H1 (cell line): ENCODE data around the gene MALSU1. TPM values are rescaled to one million over a fixed set of nuclear protein-coding genes. Genes with fewer than 3 reads are reported as not detected.

Experiments
- CTCF ChIA-PET: fragments of 300-600 bp; sonication (Branson Sonifier 250); formaldehyde crosslinking; loops from one replicate; lab custom pipeline; 2021; ENCODE audit not compliant: partially characterized antibody; lab: Charles Lee
- POLR2A ChIA-PET: fragments of 300-600 bp; sonication (Branson Sonifier 250); formaldehyde crosslinking; loops from one replicate; lab custom pipeline; 2021; ENCODE audit warnings: inconsistent platforms; ENCODE audit not compliant: partially characterized antibody; lab: Charles Lee
- DNase-seq, 2 experiments: peaks; one replicate each; pipeline versions ENCODE4 v3.0.0 to v3.0.0-alpha.2; 2010 to 2022; ENCODE audit warnings: low spot score in 2 of 2, low read depth in 1 of 2, mixed read lengths in 1 of 2
- FAIRE-seq: peaks from 2 replicates; lab custom pipeline; 2011; peaks lifted over from hg19 to GRCh38; lab: Jason Lieb, UNC
- H2AFZ ChIP-seq: 2 replicates; pipeline ENCODE4 v1.8.1; 2012; ENCODE audit warnings: low read length, inconsistent platforms
- H2AK5ac ChIP-seq: 2 replicates; pipeline ENCODE4 v1.6.1; 2013; ENCODE audit warnings: low read depth, low read length
- H2BK120ac ChIP-seq: replicated peaks from 2 replicates; pipeline ENCODE3; 2013; ENCODE audit warnings: low read depth, low read length, inconsistent platforms
- H2BK12ac ChIP-seq: 2 replicates; pipeline ENCODE4 v1.6.1; 2013; ENCODE audit warnings: low read depth, low read length
- H2BK15ac ChIP-seq: 2 replicates; pipeline ENCODE4 v1.6.1; 2013; ENCODE audit warnings: low read length
- H2BK20ac ChIP-seq: 2 replicates; pipeline ENCODE4 v1.6.1; 2013; ENCODE audit warnings: low read length
- H2BK5ac ChIP-seq: 2 replicates; pipeline ENCODE4 v1.6.1; 2013; ENCODE audit warnings: low read depth, low read length
- H3K14ac ChIP-seq: 2 replicates; pipeline ENCODE4 v1.6.1; 2013; ENCODE audit warnings: inconsistent platforms; ENCODE audit not compliant: insufficient read length
- H3K18ac ChIP-seq: 2 replicates; pipeline ENCODE4 v1.6.1; 2013; ENCODE audit warnings: low read length; ENCODE audit errors: extremely low read depth
- H3K23ac ChIP-seq: 2 replicates; pipeline ENCODE4 v1.6.1; 2013; ENCODE audit warnings: inconsistent platforms; ENCODE audit not compliant: insufficient read length
- H3K23me2 ChIP-seq: 2 replicates; pipeline ENCODE4 v1.6.1; 2013; ENCODE audit warnings: low read depth, low read length
- H3K27ac ChIP-seq: 2 replicates; pipeline ENCODE4 v1.6.1; 2011; ENCODE audit warnings: low read depth, low read length, inconsistent platforms
- H3K27me3 ChIP-seq, 4 experiments: replicated peaks in 1 of 4; 1 replicate in 1 of 4; 2 replicates in 3 of 4; pipeline versions ENCODE4 v1.6.1 to v1.8.1; 2011 to 2013; ENCODE audit warnings: low read length in 3 of 4, mild to moderate bottlenecking in 3 of 4, inconsistent platforms in 2 of 4, mixed read lengths in 2 of 4, moderate library complexity in 1 of 4; ENCODE audit not compliant: control insufficient read depth in 3 of 4, insufficient read depth in 3 of 4; ENCODE audit errors: extremely low read depth in 1 of 4
- H3K36me3 ChIP-seq, 4 experiments: 2 replicates each; pipeline versions ENCODE4 v1.6.1 to v1.8.1; 2011 to 2013; ENCODE audit warnings: mild to moderate bottlenecking in 4 of 4, low read length in 3 of 4, moderate library complexity in 2 of 4, control low read depth in 1 of 4, inconsistent platforms in 1 of 4; ENCODE audit not compliant: insufficient read depth in 4 of 4, control insufficient read depth in 2 of 4
- H3K4ac ChIP-seq: replicated peaks from 2 replicates; pipeline ENCODE3; 2013; ENCODE audit warnings: low read length, low read depth, mixed read lengths, inconsistent platforms; ENCODE audit not compliant: insufficient read length
- H3K4me1 ChIP-seq, 4 experiments: replicated peaks in 1 of 4; 1 replicate in 1 of 4; 2 replicates in 3 of 4; pipeline versions ENCODE4 v1.6.1 to v1.8.1; 2011 to 2013; ENCODE audit warnings: low read length in 3 of 4, inconsistent platforms in 2 of 4, mixed read lengths in 1 of 4; ENCODE audit not compliant: insufficient read depth in 4 of 4, control insufficient read depth in 3 of 4
- H3K4me2 ChIP-seq, 2 experiments: 2 replicates each; pipeline versions ENCODE4 v1.6.1 to v1.8.1; 2011 to 2013; ENCODE audit warnings: low read depth in 2 of 2, low read length in 2 of 2, control low read depth in 1 of 2, inconsistent platforms in 1 of 2, mild to moderate bottlenecking in 1 of 2; ENCODE audit not compliant: insufficient read depth in 1 of 2
- H3K4me3 ChIP-seq, 4 experiments: fragments of 200-600, 300-600 bp in 1 of 4; sonication (generic), shearing (Covaris generic), sonication (Bioruptor Twin) in 1 of 4; 2 replicates each; pipeline versions ENCODE4 v1.5.1 to v1.8.1; 2011 to 2016; ENCODE audit warnings: low read length in 4 of 4, low read depth in 3 of 4, control low read depth in 2 of 4, inconsistent platforms in 2 of 4, mild to moderate bottlenecking in 2 of 4, mixed read lengths in 1 of 4, moderate library complexity in 1 of 4; ENCODE audit not compliant: insufficient read depth in 2 of 4; ENCODE audit errors: extremely low read depth in 1 of 4
- H3K56ac ChIP-seq: replicated peaks from 2 replicates; pipeline ENCODE3; 2013; ENCODE audit warnings: low read depth, mild to moderate bottlenecking, mixed read lengths, low read length, inconsistent platforms; ENCODE audit not compliant: insufficient read length
- H3K79me1 ChIP-seq: 2 replicates; pipeline ENCODE4 v1.6.1; 2013; ENCODE audit warnings: low read depth, low read length, control low read depth
- H3K79me2 ChIP-seq, 2 experiments: 2 replicates each; pipeline versions ENCODE4 v1.6.1 to v1.8.1; 2012 to 2013; ENCODE audit warnings: low read length in 2 of 2, mild to moderate bottlenecking in 2 of 2, inconsistent platforms in 1 of 2; ENCODE audit not compliant: insufficient read depth in 2 of 2, control insufficient read depth in 1 of 2
- H3K9ac ChIP-seq, 4 experiments: replicated peaks in 1 of 4; 1 replicate in 1 of 4; 2 replicates in 3 of 4; pipeline versions ENCODE4 v1.6.1 to v1.8.1; 2011 to 2013; ENCODE audit warnings: low read depth in 3 of 4, low read length in 3 of 4, control low read depth in 2 of 4, mild to moderate bottlenecking in 2 of 4, moderate library complexity in 2 of 4, inconsistent platforms in 1 of 4; ENCODE audit errors: extremely low read depth in 1 of 4
- H3K9me3 ChIP-seq, 2 experiments: 2 replicates each; pipeline versions ENCODE4 v1.6.1 to v1.8.1; 2012 to 2013; ENCODE audit warnings: mild to moderate bottlenecking in 2 of 2, moderate library complexity in 2 of 2, control low read depth in 1 of 2, inconsistent platforms in 1 of 2, low read depth in 1 of 2, low read length in 1 of 2, mixed read lengths in 1 of 2; ENCODE audit not compliant: insufficient read depth in 2 of 2
- H4K20me1 ChIP-seq, 2 experiments: replicated peaks in 1 of 2; 2 replicates each; pipeline versions ENCODE3 to v1.8.1; 2011 to 2013; ENCODE audit warnings: inconsistent platforms in 2 of 2, low read length in 2 of 2, mild to moderate bottlenecking in 1 of 2; ENCODE audit not compliant: insufficient read depth in 2 of 2, control insufficient read depth in 1 of 2
- H4K5ac ChIP-seq: 2 replicates; pipeline ENCODE4 v1.6.1; 2013; ENCODE audit warnings: low read length, low read depth, mixed read lengths, inconsistent platforms; ENCODE audit not compliant: insufficient read length
- H4K8ac ChIP-seq: 2 replicates; pipeline ENCODE4 v1.8.0; 2013; ENCODE audit warnings: mild to moderate bottlenecking, moderate library complexity, low read length, inconsistent platforms; ENCODE audit not compliant: insufficient read depth; ENCODE audit errors: extremely low read depth
- H4K91ac ChIP-seq: replicated peaks from 2 replicates; pipeline ENCODE3; 2013; ENCODE audit warnings: low read length, mixed read lengths, inconsistent platforms; ENCODE audit not compliant: insufficient read length
- ASH2L ChIP-seq: fragments of 200-600, 300-600 bp; sonication (generic); IDR thresholded peaks from one replicate; pipeline ENCODE4 v1.7.1; 2017; ENCODE audit warnings: low read length
- FOSL1 ChIP-seq: IDR thresholded peaks from 2 replicates; pipeline ENCODE4 v1.6.1; 2011; ENCODE audit warnings: mild to moderate bottlenecking, low read depth, low read length, moderate library complexity; ENCODE audit not compliant: insufficient read depth
- MAX ChIP-seq: IDR thresholded peaks from 2 replicates; pipeline ENCODE4 v1.6.1; 2012; ENCODE audit warnings: inconsistent platforms
- NANOG ChIP-seq: IDR thresholded peaks from 2 replicates; pipeline ENCODE4 v1.6.1; 2011; ENCODE audit warnings: low read length, low read depth, mild to moderate bottlenecking, inconsistent platforms; ENCODE audit not compliant: insufficient read depth, poor library complexity, severe bottlenecking
- TAF1 ChIP-seq: IDR thresholded peaks from 2 replicates; pipeline ENCODE4 v1.6.1; 2011; ENCODE audit warnings: mild to moderate bottlenecking, low read depth, low read length
- WGBS, 2 experiments: shearing (Covaris generic) in 1 of 2; methylation state at CpG; one replicate each; pipeline versions ENCODE4 v1.1.6 to v1.1.7; 2013 to 2015; ENCODE audit warnings: low lambda C conversion rate in 2 of 2, mixed read lengths in 2 of 2, inconsistent platforms in 1 of 2, low coverage in 1 of 2, missing lambda C conversion rate in 1 of 2; ENCODE audit not compliant: insufficient replicate concordance in 2 of 2, insufficient coverage in 1 of 2, insufficient read length in 1 of 2; ENCODE audit errors: extremely low coverage in 1 of 2, missing lambda C conversion rate in 1 of 2; 5-methylcytosine and 5-hydroxymethylcytosine counted together
- polyA plus RNA-seq, 7 experiments: library from polyadenylated mRNA; depleted of rRNA in 3 of 7; stranded (reverse) in 5 of 7; unstranded in 2 of 7; fragments of >200 nt in 5 of 7; fragments of 200-250 nt in 2 of 7; gene quantifications; 1 replicate in 5 of 7; 2 replicates in 1 of 7; 4 replicates in 1 of 7; pipeline versions ENCODE4 v1.2.1 to v1.2.3, GENCODE V29; 2011 to 2013; ENCODE audit warnings: missing spikeins in 2 of 7, mixed read lengths in 2 of 7
- total RNA-seq: library from RNA; stranded (reverse); fragmentation: NEBNext Ultra II Directional; extraction: Animal tissue kit (Norgen Biotek cat#: 25700); gene quantifications from 2 replicates; pipeline ENCODE4 v1.2.1, GENCODE V29; 2021

Gene MALSU1
- total and polyA plus RNA-seq, 2 of the 8 experiments (the other 6 are each of a cell fraction or from before 2014, with no cell fraction given) = 73.5 to 84.0 TPM

- Histone ChIP-seq H4K20me1 (peaks cover 0 to 9% of the 10 kb centered on the region in 2 experiments), H3K27me3 (no peaks in the 10 kb centered on the region), H4K5ac (no peak overlapping the region), H3K79me1 (no peaks in the 10 kb centered on the region), H2BK12ac (no peak overlapping the region), H3K9ac (no peak overlapping the region), H4K91ac (no peak overlapping the region), H2BK5ac (no peak overlapping the region), H4K8ac (no peak overlapping the region), H3K14ac (no peak overlapping the region), H3K23me2 (no peaks in the 10 kb centered on the region), H3K79me2 (peaks cover 0 to 83% of the 10 kb centered on the region in 2 experiments; a peak in 2 of 4 replicates), H3K4ac (no peak overlapping the region), H3K27ac (no peak overlapping the region), H3K9me3 (no peaks in the 10 kb centered on the region), H3K18ac (no peak overlapping the region), H3K4me3 (no peak overlapping the region), H2BK20ac (no peak overlapping the region), H2AFZ (no peak overlapping the region), H3K36me3 (peaks cover 2 to 20% (median 9%) of the 10 kb centered on the region in 4 experiments; a peak in 5 of 8 replicates), H2BK15ac (no peak overlapping the region), H3K4me2 (no peak overlapping the region), H3K23ac (no peak overlapping the region), H3K56ac (no peak overlapping the region), H2BK120ac (no peak overlapping the region), H2AK5ac (no peak overlapping the region), H3K4me1 (no peaks in the 10 kb centered on the region)
- no peak for DNase-seq
- CTCF ChIA-PET = no interaction called here
- 93% methylated on average over 3 of the region's 3 CpGs; no CpG with 5 or more reads in 1 of the 2 experiments for WGBS, 2 experiments
- POLR2A ChIA-PET = no interaction called here
- FAIRE-seq = no peak
- TF ChIP-seq NANOG = no peak
- no peak for TF ChIP-seq MAX
- TF ChIP-seq ASH2L = no peak
- TF ChIP-seq TAF1 = no peak
- TF ChIP-seq FOSL1 = no peak
These were observed 57.6 kb downstream of the MALSU1 start for GRCh38 chr7:23356726-23357125.
